HepG2 (cell line): ENCODE data around the gene ACER3. TPM values are rescaled to one million over a fixed set of nuclear protein-coding genes. Genes with fewer than 3 reads are reported as not detected.
A peak's percentile ranks its signal among the peaks of the same experiment; 100 is the strongest.

Experiments used
- ATAC-seq: fragments of 200-7000 bp; cut with Tn5 transposase; 3 replicates; pipeline ENCODE4 v1.9.1; 2020; ENCODE audit warnings: mild to moderate bottlenecking, moderate library complexity
- BruUV-seq: library from RNA; stranded (reverse); fragments of 400-500 nt; replicated peaks from 2 replicates; lab custom pipeline; 2021; lab: Mats Ljungman, UMichigan
- CTCF ChIA-PET: fragments of 300-600 bp; formaldehyde crosslinking; extraction: SDS; loops from one replicate; lab custom pipeline; 2021; ENCODE audit warnings: low total read pairs, inconsistent platforms, low intra/inter-chr PET ratio; lab: Yijun Ruan, JAX
- POLR2A ChIA-PET: fragments of 350-600 bp; sonication (Branson Sonifier 250); formaldehyde crosslinking; loops from one replicate; lab custom pipeline; 2020; ENCODE audit warnings: antibody characterized with exemption, inconsistent platforms; lab: Yijun Ruan, JAX
- DNase-seq: peaks from one replicate; pipeline ENCODE4 v3.0.0-alpha.2; 2015; ENCODE audit warnings: low spot score
- FAIRE-seq: peaks from 3 replicates; lab custom pipeline; 2011; peaks lifted over from hg19 to GRCh38; lab: Jason Lieb, UNC
- H2AFZ ChIP-seq: one replicate; pipeline ENCODE4 v1.6.1; 2011; ENCODE audit warnings: low read length, inconsistent platforms
- H3K27ac ChIP-seq: fragments of 300-600 bp; 3 replicates; pipeline ENCODE4 v1.8.0; 2011; ENCODE audit warnings: mixed run types, mild to moderate bottlenecking, mixed read lengths, low read length, inconsistent platforms; ENCODE audit not compliant: insufficient read depth; ENCODE audit errors: extremely low read length
- H3K27me3 ChIP-seq, 2 experiments: fragments of 200-600 bp in 1 of 2; 2 replicates in 1 of 2; 3 replicates in 1 of 2; pipeline versions ENCODE4 v1.6.0 to v1.8.0; 2011; ENCODE audit warnings: low read length in 2 of 2, mild to moderate bottlenecking in 2 of 2, moderate library complexity in 2 of 2, inconsistent platforms in 1 of 2; ENCODE audit not compliant: insufficient read depth in 2 of 2, control insufficient read depth in 1 of 2
- H3K36me3 ChIP-seq, 2 experiments: fragments of 200-600 bp in 1 of 2; replicated peaks in 1 of 2; 2 replicates in 1 of 2; 3 replicates in 1 of 2; pipeline versions ENCODE4 v1.5.1 to v1.8.0; 2011; ENCODE audit warnings: low read length in 2 of 2, inconsistent platforms in 1 of 2; ENCODE audit not compliant: insufficient read depth in 2 of 2, control insufficient read depth in 1 of 2
- H3K4me1 ChIP-seq: 2 replicates; pipeline ENCODE4 v1.5.1; 2012; ENCODE audit warnings: low read length, inconsistent platforms; ENCODE audit not compliant: insufficient read depth
- H3K4me2 ChIP-seq: 2 replicates; pipeline ENCODE4 v1.6.0; 2011; ENCODE audit warnings: low read depth, low read length, inconsistent platforms
- H3K4me3 ChIP-seq, 3 experiments: fragments of 200-600 bp in 1 of 3; sonication (generic), shearing (Covaris generic) in 1 of 3; replicated peaks in 1 of 3; 2 replicates each; pipeline ENCODE4 v1.5.1; 2011 to 2016; ENCODE audit warnings: low read length in 3 of 3, inconsistent platforms in 2 of 3, low read depth in 2 of 3, mild to moderate bottlenecking in 2 of 3, control low read depth in 1 of 3, mixed read lengths in 1 of 3; ENCODE audit not compliant: insufficient read depth in 1 of 3
- H3K79me2 ChIP-seq: one replicate; pipeline ENCODE4 v1.6.1; 2011; ENCODE audit warnings: low read length, inconsistent platforms; ENCODE audit not compliant: insufficient read depth
- H3K9ac ChIP-seq: 2 replicates; pipeline ENCODE4 v1.6.0; 2011; ENCODE audit warnings: mild to moderate bottlenecking, low read depth, low read length, inconsistent platforms; ENCODE audit not compliant: insufficient read depth
- H3K9me3 ChIP-seq: 2 replicates; pipeline ENCODE4 v1.5.1; 2012; ENCODE audit warnings: mild to moderate bottlenecking, low read length
- H4K20me1 ChIP-seq: 2 replicates; pipeline ENCODE4 v1.6.0; 2011; ENCODE audit warnings: inconsistent platforms, mild to moderate bottlenecking, low read length, moderate library complexity; ENCODE audit not compliant: insufficient read depth
- MEIS2 ChIP-seq: sonication (generic); formaldehyde crosslinking; IDR thresholded peaks from 2 replicates; pipeline ENCODE4 v1.9.0; 2021; ENCODE audit warnings: mild to moderate bottlenecking, missing genetic modification reagents
- RAD21 ChIP-seq: fragments of 450-650 bp; formaldehyde crosslinking; IDR thresholded peaks from 2 replicates; pipeline ENCODE4 v1.5.0; 2020; ENCODE audit warnings: mild to moderate bottlenecking
- SMC3 ChIP-seq: IDR thresholded peaks from 2 replicates; pipeline ENCODE4 v1.6.1; 2011; ENCODE audit warnings: low read length, improper control_type of control experiment
- STAG1 ChIP-seq: sonication (generic); formaldehyde crosslinking; IDR thresholded peaks from 2 replicates; pipeline ENCODE4 v1.4.0; 2020; ENCODE audit warnings: missing genetic modification reagents
- ZNF382 ChIP-seq: sonication (generic); formaldehyde crosslinking; IDR thresholded peaks from 2 replicates; pipeline ENCODE4 v1.5.0; 2020; ENCODE audit warnings: missing genetic modification reagents, mild to moderate bottlenecking, borderline replicate concordance
- WGBS: methylation state at CpG from one replicate; pipeline ENCODE4 v1.1.6; 2017; ENCODE audit warnings: low lambda C conversion rate; 5-methylcytosine and 5-hydroxymethylcytosine counted together
- in situ Hi-C: cut with HindIII; loops from 2 replicates; pipeline ENCODE4 v1.10.0; 2017; ENCODE audit warnings: low pct_unique_long_range_greater_than_20kb; ENCODE audit not compliant: extremely low pct_ligation_motif_present
- intact Hi-C: fragments of 100-400 bp; cut with micrococcal nuclease; formaldehyde crosslinking; loops from one replicate; pipeline ENCODE4 v1.10.0; 2022; ENCODE audit not compliant: unreplicated experiment
- polyA plus RNA-seq, 8 experiments: library from polyadenylated mRNA; depleted of rRNA in 3 of 8; stranded (reverse) in 7 of 8; unstranded in 1 of 8; fragments of >200 nt; fragmentation: Illumina TruSeq in 4 of 8; extraction: Trizol in 4 of 8; gene quantifications; 2 replicates each; pipeline versions ENCODE4 v1.2.1 to v1.2.3, GENCODE V29; 2011 to 2016; ENCODE audit warnings: low read depth in 4 of 8, missing spikeins in 1 of 8, mixed read lengths in 1 of 8; ENCODE audit not compliant: insufficient read depth in 1 of 8
- total RNA-seq, 5 experiments: library from RNA; depleted of rRNA; stranded (reverse); fragments of >200 nt; fragmentation: Illumina TruSeq; extraction: Trizol; gene quantifications; 2 replicates each; pipeline ENCODE4 v1.2.3, GENCODE V29; 2016; ENCODE audit warnings: low read depth in 1 of 5
- TF ChIP-seq, protein P1 (sequence below): sonication (generic); formaldehyde crosslinking; IDR thresholded peaks from 2 replicates; pipeline ENCODE4 v1.5.0; 2020; ENCODE audit warnings: mild to moderate bottlenecking, missing genetic modification reagents, moderate library complexity
- TF ChIP-seq, protein P2 (sequence below): sonication (generic); formaldehyde crosslinking; IDR thresholded peaks from 2 replicates; pipeline ENCODE4 v1.4.0; 2020; ENCODE audit warnings: missing genetic modification reagents
- TF ChIP-seq, protein P3 (sequence below): sonication (generic); formaldehyde crosslinking; IDR thresholded peaks from 2 replicates; pipeline ENCODE4 v1.5.0; 2020; ENCODE audit warnings: mild to moderate bottlenecking, missing genetic modification reagents, borderline replicate concordance

Gene ACER3
- total and polyA plus RNA-seq, 2 of the 13 experiments (the other 11 are each of a cell fraction or from before 2014, with no cell fraction given) = 6.0 to 9.8 TPM

DNA sequence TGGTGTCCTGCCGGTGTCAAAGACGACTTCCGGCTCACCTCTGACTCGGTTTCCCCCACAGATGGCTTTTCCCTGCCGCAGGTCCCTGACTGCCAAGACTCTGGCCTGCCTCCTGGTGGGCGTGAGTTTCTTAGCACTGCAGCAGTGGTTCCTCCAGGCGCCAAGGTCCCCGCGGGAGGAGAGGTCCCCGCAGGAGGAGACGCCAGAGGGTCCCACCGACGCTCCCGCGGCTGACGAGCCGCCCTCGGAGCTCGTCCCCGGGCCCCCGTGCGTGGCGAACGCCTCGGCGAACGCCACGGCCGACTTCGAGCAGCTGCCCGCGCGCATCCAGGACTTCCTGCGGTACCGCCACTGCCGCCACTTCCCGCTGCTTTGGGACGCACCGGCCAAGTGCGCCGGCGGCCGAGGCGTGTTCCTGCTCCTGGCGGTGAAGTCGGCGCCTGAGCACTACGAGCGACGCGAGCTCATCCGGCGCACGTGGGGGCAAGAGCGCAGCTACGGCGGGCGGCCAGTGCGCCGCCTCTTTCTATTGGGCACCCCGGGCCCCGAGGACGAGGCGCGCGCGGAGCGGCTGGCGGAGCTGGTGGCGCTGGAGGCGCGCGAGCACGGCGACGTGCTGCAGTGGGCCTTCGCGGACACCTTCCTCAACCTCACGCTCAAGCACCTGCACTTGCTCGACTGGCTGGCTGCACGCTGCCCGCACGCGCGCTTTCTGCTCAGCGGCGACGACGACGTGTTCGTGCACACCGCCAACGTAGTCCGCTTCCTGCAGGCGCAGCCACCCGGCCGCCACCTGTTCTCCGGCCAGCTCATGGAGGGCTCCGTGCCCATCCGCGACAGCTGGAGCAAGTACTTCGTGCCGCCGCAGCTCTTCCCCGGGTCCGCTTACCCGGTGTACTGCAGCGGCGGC is 179.0 kb downstream of the ACER3 start:
- H3K4me1 ChIP-seq = peaks cover 37% of the 10 kb centered on the region
- H3K9me3 ChIP-seq = no peaks in the 10 kb centered on the region
- no TSS peak for BruUV-seq
- intact Hi-C loops = loop anchor here (10.0 kb wide), 1 partner anchor 315 kb away; no protein-coding TSS in a partner anchor
- H3K4me2 ChIP-seq = no peak overlapping the region
- no peaks in the 10 kb centered on the region for H3K36me3 ChIP-seq
- 75% methylated on average over 102 of the region's 109 CpGs for WGBS
- no peak for FAIRE-seq
- TF ChIP-seq, protein P1, sequence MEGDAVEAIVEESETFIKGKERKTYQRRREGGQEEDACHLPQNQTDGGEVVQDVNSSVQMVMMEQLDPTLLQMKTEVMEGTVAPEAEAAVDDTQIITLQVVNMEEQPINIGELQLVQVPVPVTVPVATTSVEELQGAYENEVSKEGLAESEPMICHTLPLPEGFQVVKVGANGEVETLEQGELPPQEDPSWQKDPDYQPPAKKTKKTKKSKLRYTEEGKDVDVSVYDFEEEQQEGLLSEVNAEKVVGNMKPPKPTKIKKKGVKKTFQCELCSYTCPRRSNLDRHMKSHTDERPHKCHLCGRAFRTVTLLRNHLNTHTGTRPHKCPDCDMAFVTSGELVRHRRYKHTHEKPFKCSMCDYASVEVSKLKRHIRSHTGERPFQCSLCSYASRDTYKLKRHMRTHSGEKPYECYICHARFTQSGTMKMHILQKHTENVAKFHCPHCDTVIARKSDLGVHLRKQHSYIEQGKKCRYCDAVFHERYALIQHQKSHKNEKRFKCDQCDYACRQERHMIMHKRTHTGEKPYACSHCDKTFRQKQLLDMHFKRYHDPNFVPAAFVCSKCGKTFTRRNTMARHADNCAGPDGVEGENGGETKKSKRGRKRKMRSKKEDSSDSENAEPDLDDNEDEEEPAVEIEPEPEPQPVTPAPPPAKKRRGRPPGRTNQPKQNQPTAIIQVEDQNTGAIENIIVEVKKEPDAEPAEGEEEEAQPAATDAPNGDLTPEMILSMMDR (CRISPR knock-in tag) = peak; percentile 63
- TF ChIP-seq, protein P2, sequence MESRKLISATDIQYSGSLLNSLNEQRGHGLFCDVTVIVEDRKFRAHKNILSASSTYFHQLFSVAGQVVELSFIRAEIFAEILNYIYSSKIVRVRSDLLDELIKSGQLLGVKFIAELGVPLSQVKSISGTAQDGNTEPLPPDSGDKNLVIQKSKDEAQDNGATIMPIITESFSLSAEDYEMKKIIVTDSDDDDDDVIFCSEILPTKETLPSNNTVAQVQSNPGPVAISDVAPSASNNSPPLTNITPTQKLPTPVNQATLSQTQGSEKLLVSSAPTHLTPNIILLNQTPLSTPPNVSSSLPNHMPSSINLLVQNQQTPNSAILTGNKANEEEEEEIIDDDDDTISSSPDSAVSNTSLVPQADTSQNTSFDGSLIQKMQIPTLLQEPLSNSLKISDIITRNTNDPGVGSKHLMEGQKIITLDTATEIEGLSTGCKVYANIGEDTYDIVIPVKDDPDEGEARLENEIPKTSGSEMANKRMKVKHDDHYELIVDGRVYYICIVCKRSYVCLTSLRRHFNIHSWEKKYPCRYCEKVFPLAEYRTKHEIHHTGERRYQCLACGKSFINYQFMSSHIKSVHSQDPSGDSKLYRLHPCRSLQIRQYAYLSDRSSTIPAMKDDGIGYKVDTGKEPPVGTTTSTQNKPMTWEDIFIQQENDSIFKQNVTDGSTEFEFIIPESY (CRISPR knock-in tag) = peak; percentile 21; the same call in 1 of the 2 replicates
- TF ChIP-seq, protein P3, sequence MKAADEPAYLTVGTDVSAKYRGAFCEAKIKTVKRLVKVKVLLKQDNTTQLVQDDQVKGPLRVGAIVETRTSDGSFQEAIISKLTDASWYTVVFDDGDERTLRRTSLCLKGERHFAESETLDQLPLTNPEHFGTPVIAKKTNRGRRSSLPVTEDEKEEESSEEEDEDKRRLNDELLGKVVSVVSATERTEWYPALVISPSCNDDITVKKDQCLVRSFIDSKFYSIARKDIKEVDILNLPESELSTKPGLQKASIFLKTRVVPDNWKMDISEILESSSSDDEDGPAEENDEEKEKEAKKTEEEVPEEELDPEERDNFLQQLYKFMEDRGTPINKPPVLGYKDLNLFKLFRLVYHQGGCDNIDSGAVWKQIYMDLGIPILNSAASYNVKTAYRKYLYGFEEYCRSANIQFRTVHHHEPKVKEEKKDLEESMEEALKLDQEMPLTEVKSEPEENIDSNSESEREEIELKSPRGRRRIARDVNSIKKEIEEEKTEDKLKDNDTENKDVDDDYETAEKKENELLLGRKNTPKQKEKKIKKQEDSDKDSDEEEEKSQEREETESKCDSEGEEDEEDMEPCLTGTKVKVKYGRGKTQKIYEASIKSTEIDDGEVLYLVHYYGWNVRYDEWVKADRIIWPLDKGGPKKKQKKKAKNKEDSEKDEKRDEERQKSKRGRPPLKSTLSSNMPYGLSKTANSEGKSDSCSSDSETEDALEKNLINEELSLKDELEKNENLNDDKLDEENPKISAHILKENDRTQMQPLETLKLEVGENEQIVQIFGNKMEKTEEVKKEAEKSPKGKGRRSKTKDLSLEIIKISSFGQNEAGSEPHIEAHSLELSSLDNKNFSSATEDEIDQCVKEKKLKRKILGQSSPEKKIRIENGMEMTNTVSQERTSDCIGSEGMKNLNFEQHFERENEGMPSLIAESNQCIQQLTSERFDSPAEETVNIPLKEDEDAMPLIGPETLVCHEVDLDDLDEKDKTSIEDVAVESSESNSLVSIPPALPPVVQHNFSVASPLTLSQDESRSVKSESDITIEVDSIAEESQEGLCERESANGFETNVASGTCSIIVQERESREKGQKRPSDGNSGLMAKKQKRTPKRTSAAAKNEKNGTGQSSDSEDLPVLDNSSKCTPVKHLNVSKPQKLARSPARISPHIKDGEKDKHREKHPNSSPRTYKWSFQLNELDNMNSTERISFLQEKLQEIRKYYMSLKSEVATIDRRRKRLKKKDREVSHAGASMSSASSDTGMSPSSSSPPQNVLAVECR (CRISPR knock-in tag) = no peak
- TF ChIP-seq STAG1 (CRISPR knock-in tag) (peak; percentile 48), RAD21 (CRISPR knock-in tag) (0 out of 2 replicates have a peak, but pooled peaks have one; percentile 38), MEIS2 (no peak), ZNF382 (no peak), SMC3 (0 out of 2 replicates have a peak, but pooled peaks have one; percentile 7)
- H3K79me2 ChIP-seq = no peaks in the 10 kb centered on the region
- H3K4me3 ChIP-seq = no peak overlapping the region
- peaks cover 7 to 70% of the 10 kb centered on the region in 2 experiments for H3K27me3 ChIP-seq
- H3K27ac ChIP-seq = no peak overlapping the region
- no peak overlapping the region for H2AFZ ChIP-seq
- POLR2A ChIA-PET = no interaction called here
- CTCF ChIA-PET = interaction anchor here (1.2 kb wide), 1 partner anchor 120 kb away, joined by 5 read pairs; no protein-coding TSS in a partner anchor
- no peak overlapping the region for H3K9ac ChIP-seq
- H4K20me1 ChIP-seq = no peaks in the 10 kb centered on the region
- no peak for ATAC-seq
- in situ Hi-C loops = loop anchor here (5.0 to 25.0 kb wide), 2 partner anchors 127 to 307 kb away; no protein-coding TSS in a partner anchor
- DNase-seq = no peak
